NT2/D1 (cell line): ENCODE data around the gene FRMD4A.

Source experiments
- DNase-seq: peaks from one replicate; pipeline ENCODE4 v3.0.0-alpha.2; 2011; ENCODE audit warnings: low read depth, low spot score
- H3K27me3 ChIP-seq: 2 replicates; pipeline ENCODE4 v1.6.0; 2011; ENCODE audit warnings: mild to moderate bottlenecking; ENCODE audit not compliant: insufficient read length, insufficient read depth
- H3K36me3 ChIP-seq: 2 replicates; pipeline ENCODE4 v1.6.1; 2011; ENCODE audit warnings: mild to moderate bottlenecking, low read length, mixed read lengths; ENCODE audit not compliant: insufficient read depth, insufficient read length
- H3K4me1 ChIP-seq: 2 replicates; pipeline ENCODE4 v1.5.1; 2011; ENCODE audit not compliant: insufficient read depth, insufficient read length
- H3K4me3 ChIP-seq: 2 replicates; pipeline ENCODE4 v1.5.1; 2011; ENCODE audit warnings: low read depth; ENCODE audit not compliant: insufficient read length
- H3K9ac ChIP-seq: 2 replicates; pipeline ENCODE4 v1.6.0; 2011; ENCODE audit warnings: low read depth; ENCODE audit not compliant: insufficient read length
- H3K9me3 ChIP-seq: 2 replicates; pipeline ENCODE4 v1.5.1; 2011; ENCODE audit warnings: mild to moderate bottlenecking, low read length; ENCODE audit not compliant: insufficient read depth
- SUZ12 ChIP-seq: IDR thresholded peaks from 2 replicates; pipeline ENCODE4 v1.6.1; 2011; ENCODE audit not compliant: insufficient read length, insufficient read depth; ENCODE audit errors: extremely low read depth
- YY1 ChIP-seq: IDR thresholded peaks from 2 replicates; pipeline ENCODE4 v1.6.1; 2011; ENCODE audit not compliant: insufficient read length, insufficient read depth
- ZNF274 ChIP-seq: IDR thresholded peaks from 2 replicates; pipeline ENCODE4 v1.6.1; 2011; ENCODE audit warnings: mild to moderate bottlenecking, low read depth, low read length

The FRMD4A gene

GRCh38 chr10:14293526-14293925, 37.2 kb downstream of the FRMD4A start:
- peaks cover 17% of the 10 kb centered on the region for H3K9me3 ChIP-seq
- no peaks in the 10 kb centered on the region for H3K36me3 ChIP-seq
- DNase-seq: no peak
- H3K4me3 ChIP-seq: no peak overlapping the region
- TF ChIP-seq YY1: no peak
- TF ChIP-seq ZNF274: no peak
- no peak for TF ChIP-seq SUZ12
- H3K9ac ChIP-seq: no peak overlapping the region
- H3K27me3 ChIP-seq: no peaks in the 10 kb centered on the region
- no peaks in the 10 kb centered on the region for H3K4me1 ChIP-seq

- Histone ChIP-seq H3K9ac (no peak overlapping the region), H3K9me3 (peaks cover 17% of the 10 kb centered on the region), H3K4me3 (no peak overlapping the region), H3K27me3 (no peaks in the 10 kb centered on the region), H3K4me1 (no peaks in the 10 kb centered on the region), H3K36me3 (no peaks in the 10 kb centered on the region)
- no peak for DNase-seq
- no peak for TF ChIP-seq ZNF274
Observed at GRCh38 chr10:14291296-14291695, 39.4 kb downstream of the FRMD4A start.

GRCh38 chr10:14285941-14286560, 44.7 kb downstream of the FRMD4A start:
- DNase-seq: no peak
- Histone ChIP-seq H3K9me3 (peaks cover 12% of the 10 kb centered on the region), H3K4me3 (no peak overlapping the region), H3K36me3 (no peaks in the 10 kb centered on the region), H3K27me3 (no peaks in the 10 kb centered on the region), H3K9ac (no peak overlapping the region), H3K4me1 (no peaks in the 10 kb centered on the region)
- TF ChIP-seq SUZ12 (no peak), ZNF274 (no peak), YY1 (no peak)

GRCh38 chr10:14282276-14282675, 48.4 kb downstream of the FRMD4A start:
- no peaks in the 10 kb centered on the region for H3K36me3 ChIP-seq
- H3K27me3 ChIP-seq: no peaks in the 10 kb centered on the region
- H3K4me1 ChIP-seq: no peaks in the 10 kb centered on the region
- H3K4me3 ChIP-seq: no peak overlapping the region
- H3K9me3 ChIP-seq: peaks cover 6% of the 10 kb centered on the region; the same call in 1 of the 2 replicates
- no peak for TF ChIP-seq YY1
- TF ChIP-seq ZNF274: no peak
- TF ChIP-seq SUZ12: no peak
- no peak for DNase-seq
- no peak overlapping the region for H3K9ac ChIP-seq

GRCh38 chr10:14278533-14278932, 52.2 kb downstream of the FRMD4A start:
- TF ChIP-seq SUZ12 (no peak), YY1 (no peak), ZNF274 (no peak)
- H3K4me1 ChIP-seq: no peaks in the 10 kb centered on the region
- no peak overlapping the region for H3K4me3 ChIP-seq
- H3K36me3 ChIP-seq: no peaks in the 10 kb centered on the region
- no peak for DNase-seq
- H3K9ac ChIP-seq: no peak overlapping the region
- H3K27me3 ChIP-seq: no peaks in the 10 kb centered on the region
- H3K9me3 ChIP-seq: no peaks in the 10 kb centered on the region

- no peak overlapping the region for H3K4me3 ChIP-seq
- no peaks in the 10 kb centered on the region for H3K9me3 ChIP-seq
- H3K27me3 ChIP-seq: no peaks in the 10 kb centered on the region
- no peaks in the 10 kb centered on the region for H3K4me1 ChIP-seq
- TF ChIP-seq SUZ12 (no peak), YY1 (no peak), ZNF274 (no peak)
- DNase-seq: no peak
- H3K9ac ChIP-seq: no peak overlapping the region
- no peaks in the 10 kb centered on the region for H3K36me3 ChIP-seq
Observed at GRCh38 chr10:14276210-14276609, 54.5 kb downstream of the FRMD4A start.

GRCh38 chr10:14271621-14272020, 59.1 kb downstream of the FRMD4A start:
- Histone ChIP-seq H3K9ac (no peak overlapping the region), H3K4me3 (no peak overlapping the region), H3K4me1 (no peaks in the 10 kb centered on the region), H3K9me3 (no peaks in the 10 kb centered on the region), H3K27me3 (no peaks in the 10 kb centered on the region), H3K36me3 (no peaks in the 10 kb centered on the region)
- TF ChIP-seq YY1 (no peak), SUZ12 (no peak), ZNF274 (no peak)
- DNase-seq: no peak

GRCh38 chr10:14270370-14270769, 60.4 kb downstream of the FRMD4A start:
- no peaks in the 10 kb centered on the region for H3K27me3 ChIP-seq
- H3K36me3 ChIP-seq: no peaks in the 10 kb centered on the region
- no peak overlapping the region for H3K9ac ChIP-seq
- H3K9me3 ChIP-seq: no peaks in the 10 kb centered on the region
- no peak for DNase-seq
- no peak overlapping the region for H3K4me3 ChIP-seq
- TF ChIP-seq ZNF274: no peak
- TF ChIP-seq YY1: no peak
- TF ChIP-seq SUZ12: no peak
- no peaks in the 10 kb centered on the region for H3K4me1 ChIP-seq
